NCI-H1417 treated with DMSO at 0.1 percent for 48 hours (cell line): ENCODE data around the gene TTC21A.

Experiments
- DNase-seq: peaks from one replicate; lab custom pipeline; 2025; lab: John Stamatoyannopoulos, UW

TTC21A gene

GRCh38 chr3:39180546-39181346 is 73.3 kb downstream of the TTC21A start:
- peak; percentile 63 for DNase-seq

- no peak for DNase-seq
Measured at GRCh38 chr3:39181408-39182335, 74.2 kb downstream of the TTC21A start.

DNA sequence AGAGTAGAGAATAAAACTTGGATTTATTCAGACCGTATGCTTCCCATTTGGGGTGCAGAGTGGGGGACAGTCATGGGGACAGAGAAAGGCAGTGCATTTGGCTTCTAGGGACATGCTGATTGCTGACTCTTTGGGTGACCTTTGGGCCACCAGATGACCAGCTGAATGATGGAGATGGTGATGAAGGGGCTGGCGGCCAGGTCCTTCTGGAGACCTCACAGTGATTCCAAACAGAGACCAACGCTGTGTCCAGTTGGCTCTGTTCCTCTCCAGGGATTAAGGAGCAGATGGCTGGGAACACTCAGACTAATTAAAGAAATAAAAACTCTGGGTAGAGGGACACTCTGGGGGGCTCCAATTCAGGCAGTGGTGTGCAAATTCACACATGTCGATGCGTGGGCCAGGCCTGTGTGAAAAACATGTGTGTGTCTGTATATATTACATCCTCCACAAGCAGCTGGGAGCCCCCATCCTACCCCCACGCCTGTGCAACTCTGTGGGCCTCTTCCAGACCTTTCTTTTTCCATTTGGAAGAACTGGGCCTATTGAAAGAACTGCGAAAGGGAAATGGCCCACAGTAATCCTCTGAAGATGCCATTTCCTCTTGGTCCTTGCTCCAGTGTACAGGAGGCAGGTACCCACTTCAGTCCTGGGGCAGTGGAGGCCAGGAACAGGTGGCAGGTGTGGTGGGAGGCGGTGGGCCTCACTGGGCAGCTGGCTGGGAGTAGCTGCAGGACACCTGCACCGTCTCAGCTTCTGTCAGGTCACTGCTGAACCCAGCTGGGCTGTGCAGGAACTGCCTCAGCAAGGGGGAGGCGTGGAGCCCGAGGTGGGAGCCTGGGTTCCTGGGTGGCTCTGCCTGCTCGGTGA is 76.0 kb downstream of the TTC21A start:
- DNase-seq: no peak

DNA sequence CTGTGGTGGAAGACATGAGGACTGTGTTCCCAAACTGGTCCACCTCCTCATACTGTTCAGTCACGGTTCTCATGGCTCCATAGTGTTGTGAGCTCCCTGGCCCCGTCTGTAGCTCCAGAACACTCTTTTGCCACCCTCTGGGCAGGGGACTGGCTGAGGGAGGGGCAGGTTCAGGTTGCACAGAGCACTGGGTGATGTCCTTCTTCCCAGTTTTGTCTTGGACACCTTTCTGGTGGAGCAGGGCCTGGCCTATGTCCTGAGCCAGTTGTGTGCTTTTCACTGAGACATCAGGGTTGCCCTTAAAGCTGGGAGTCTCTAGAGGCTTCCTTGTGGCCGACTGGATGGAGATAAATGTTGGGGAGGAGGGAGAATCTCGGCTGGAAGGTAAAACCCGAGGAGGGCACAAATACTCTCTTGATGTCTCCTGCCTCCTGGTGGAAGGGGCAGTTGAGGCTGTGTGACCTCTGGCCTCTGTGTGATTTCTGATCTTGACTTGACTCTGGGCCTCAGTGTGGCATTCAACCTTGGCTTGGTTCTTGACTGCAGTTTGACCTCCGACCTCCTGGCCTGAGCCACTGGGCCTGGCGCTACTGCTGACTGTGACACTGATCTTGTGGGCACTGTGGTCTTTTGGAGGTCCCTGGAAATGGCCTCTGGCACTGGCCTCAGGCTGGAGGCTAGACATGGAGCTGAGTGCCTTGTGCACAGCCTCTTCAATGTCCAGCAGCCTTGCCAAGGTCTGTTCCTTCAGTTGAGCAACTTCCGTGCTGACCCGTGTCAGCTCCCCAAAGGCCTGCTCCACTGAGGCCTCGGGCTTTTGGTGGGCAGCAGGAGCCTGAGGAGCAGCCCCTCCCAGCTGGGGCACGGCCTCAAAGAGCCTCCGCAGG is 76.8 kb downstream of the TTC21A start:
- DNase-seq: no peak

GRCh38 chr3:39184968-39185285 is 77.4 kb downstream of the TTC21A start:
- DNase-seq: no peak

GRCh38 chr3:39185326-39185958 is 78.0 kb downstream of the TTC21A start:
- no peak for DNase-seq

DNA sequence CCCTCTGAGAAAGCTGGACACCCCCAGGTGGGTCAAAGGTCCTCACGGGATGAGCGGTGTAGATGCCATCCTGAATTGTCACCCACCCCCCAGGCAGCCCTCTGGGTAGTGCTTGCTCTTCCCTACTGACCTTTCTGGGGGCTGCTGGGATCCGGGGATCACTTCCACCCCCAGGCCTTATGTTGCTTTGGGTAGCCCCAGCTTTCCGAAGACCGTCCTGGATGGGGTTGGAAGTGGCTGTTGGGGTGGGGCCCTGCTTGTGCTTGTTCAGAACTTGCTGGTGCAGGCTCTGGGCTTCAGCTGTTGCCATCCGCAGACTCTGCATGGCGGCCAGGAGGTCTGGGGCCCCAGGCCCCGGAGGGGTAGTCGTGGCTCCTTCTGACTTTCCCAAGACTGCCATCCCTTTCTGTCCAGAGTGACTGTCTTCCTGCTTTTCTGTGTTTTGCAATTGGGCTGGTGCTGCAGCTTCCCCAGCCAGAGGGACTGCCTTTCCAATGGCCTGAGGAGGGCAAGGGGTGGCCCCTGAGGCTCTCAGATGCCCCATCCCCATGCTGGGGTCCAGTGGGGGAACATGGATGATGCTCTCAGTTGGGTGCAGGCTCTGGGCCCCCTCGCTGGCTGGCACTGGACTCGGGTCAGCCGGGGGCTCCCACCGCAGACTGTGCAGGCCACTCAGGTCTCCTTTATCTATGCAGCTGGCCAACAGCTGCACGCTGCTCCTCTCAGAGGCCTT is 78.6 kb downstream of the TTC21A start:
- no peak for DNase-seq

GRCh38 chr3:39186692-39187151 is 79.2 kb downstream of the TTC21A start:
- no peak for DNase-seq

- DNase-seq: no peak
Measured at GRCh38 chr3:39187372-39188155, 80.1 kb downstream of the TTC21A start.
